T-helper 2 cell treated with Interferon-gamma antibody and Interleukin-4, amounts not matched to agents 5 μg/mL and 100 μg/mL, for 36 hours (primary cell): ENCODE data around the gene NT5C3A.

ENCODE experiments used
- DNase-seq: peaks from one replicate; pipeline ENCODE4 v3.0.0; 2021; ENCODE audit warnings: low spot score
- H3K27ac Mint-ChIP-seq: one replicate; pipeline ENCODE4 v1.8.0; 2021; ENCODE audit warnings: mild to moderate bottlenecking, mixed read lengths
- H3K27me3 Mint-ChIP-seq: one replicate; pipeline ENCODE4 v1.8.0; 2021; ENCODE audit warnings: low read depth, mixed read lengths
- H3K36me3 Mint-ChIP-seq: one replicate; pipeline ENCODE4 v1.8.0; 2021; ENCODE audit warnings: low read depth, mixed read lengths
- H3K4me1 Mint-ChIP-seq: one replicate; pipeline ENCODE4 v1.8.0; 2021; ENCODE audit warnings: low read depth, mixed read lengths
- H3K4me3 Mint-ChIP-seq: one replicate; pipeline ENCODE4 v1.8.0; 2022; ENCODE audit warnings: mild to moderate bottlenecking, moderate library complexity, mixed read lengths
- H3K9me3 Mint-ChIP-seq: one replicate; pipeline ENCODE4 v1.8.0; 2021; ENCODE audit warnings: mixed read lengths

NT5C3A gene

DNA sequence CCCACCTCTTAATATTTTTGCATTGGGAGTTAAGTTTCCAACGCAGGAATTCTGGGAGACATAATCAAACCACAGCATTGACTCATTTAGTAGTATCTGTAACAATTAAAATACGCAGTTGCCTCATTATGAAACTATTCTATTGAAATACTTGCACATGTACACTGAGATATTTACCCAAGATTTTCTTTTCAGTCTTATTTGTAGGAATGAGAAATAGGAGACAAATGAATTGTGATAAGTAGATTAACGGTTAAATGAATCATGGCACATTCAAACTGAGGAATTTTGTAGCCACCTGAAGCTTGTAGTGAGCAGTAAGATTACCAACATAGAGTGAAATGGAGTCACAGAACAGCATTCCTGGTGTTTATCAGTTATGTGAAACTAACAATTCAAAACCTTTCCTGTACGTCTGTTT is 28.5 kb upstream of the NT5C3A start:
- DNase-seq: no peak
- Mint-ChIP-seq H3K4me3 (no peak overlapping the region), H3K4me1 (no peaks in the 10 kb centered on the region), H3K27me3 (no peaks in the 10 kb centered on the region), H3K9me3 (no peaks in the 10 kb centered on the region), H3K36me3 (peaks cover 7% of the 10 kb centered on the region), H3K27ac (no peak overlapping the region)

- Mint-ChIP-seq H3K4me3 (no peak overlapping the region), H3K36me3 (peaks cover 4% of the 10 kb centered on the region), H3K27me3 (no peaks in the 10 kb centered on the region), H3K9me3 (no peaks in the 10 kb centered on the region), H3K4me1 (no peaks in the 10 kb centered on the region), H3K27ac (no peak overlapping the region)
- no peak for DNase-seq
Observed at GRCh38 chr7:33089142-33089541, 26.6 kb upstream of the NT5C3A start.

DNA sequence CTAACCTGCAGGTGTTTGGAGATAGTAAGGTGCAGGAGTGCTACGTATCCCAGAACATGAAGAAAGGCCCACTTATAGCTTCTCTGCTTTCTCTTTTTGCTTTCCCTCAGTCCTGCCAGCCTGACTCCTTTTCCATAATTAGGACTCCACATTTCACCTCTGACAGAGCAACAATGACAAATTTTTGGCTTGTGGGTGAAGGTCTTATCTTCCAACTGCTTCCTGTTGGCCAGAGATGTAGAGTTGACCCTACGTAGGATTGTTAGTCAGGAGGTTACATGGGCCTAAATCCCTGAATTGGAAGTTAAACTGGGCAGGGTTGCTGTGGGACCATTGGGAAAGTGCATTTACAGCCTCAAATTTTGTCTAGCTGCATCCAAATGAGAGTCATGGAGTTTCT is 25.3 kb upstream of the NT5C3A start:
- H3K4me1 Mint-ChIP-seq: no peaks in the 10 kb centered on the region
- no peak overlapping the region for H3K4me3 Mint-ChIP-seq
- H3K36me3 Mint-ChIP-seq: peaks cover 3% of the 10 kb centered on the region
- no peak for DNase-seq
- no peaks in the 10 kb centered on the region for H3K9me3 Mint-ChIP-seq
- no peak overlapping the region for H3K27ac Mint-ChIP-seq
- H3K27me3 Mint-ChIP-seq: peaks cover 2% of the 10 kb centered on the region

DNA sequence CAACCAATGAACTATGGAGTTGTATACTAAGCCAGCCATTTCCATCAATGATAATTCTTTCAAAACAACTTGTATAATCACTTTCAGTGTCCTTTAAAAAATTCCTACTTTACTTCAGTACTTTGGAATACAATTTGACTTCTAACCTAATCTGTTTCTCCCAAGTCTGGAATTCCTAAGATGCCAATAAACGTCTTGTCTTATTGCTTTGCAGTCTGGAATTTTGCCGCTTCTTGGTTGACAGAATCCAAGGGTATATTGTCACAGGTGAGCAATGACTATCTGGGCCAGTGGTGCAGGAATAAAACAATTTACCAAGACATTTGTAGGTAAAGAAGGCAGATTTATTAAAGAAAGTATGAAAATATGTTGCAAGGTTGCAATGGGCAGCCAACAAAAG is 24.8 kb upstream of the NT5C3A start:
- Mint-ChIP-seq H3K4me3 (no peak overlapping the region), H3K36me3 (no peaks in the 10 kb centered on the region), H3K9me3 (no peaks in the 10 kb centered on the region), H3K4me1 (no peaks in the 10 kb centered on the region), H3K27me3 (peaks cover 3% of the 10 kb centered on the region), H3K27ac (no peak overlapping the region)
- no peak for DNase-seq

DNA sequence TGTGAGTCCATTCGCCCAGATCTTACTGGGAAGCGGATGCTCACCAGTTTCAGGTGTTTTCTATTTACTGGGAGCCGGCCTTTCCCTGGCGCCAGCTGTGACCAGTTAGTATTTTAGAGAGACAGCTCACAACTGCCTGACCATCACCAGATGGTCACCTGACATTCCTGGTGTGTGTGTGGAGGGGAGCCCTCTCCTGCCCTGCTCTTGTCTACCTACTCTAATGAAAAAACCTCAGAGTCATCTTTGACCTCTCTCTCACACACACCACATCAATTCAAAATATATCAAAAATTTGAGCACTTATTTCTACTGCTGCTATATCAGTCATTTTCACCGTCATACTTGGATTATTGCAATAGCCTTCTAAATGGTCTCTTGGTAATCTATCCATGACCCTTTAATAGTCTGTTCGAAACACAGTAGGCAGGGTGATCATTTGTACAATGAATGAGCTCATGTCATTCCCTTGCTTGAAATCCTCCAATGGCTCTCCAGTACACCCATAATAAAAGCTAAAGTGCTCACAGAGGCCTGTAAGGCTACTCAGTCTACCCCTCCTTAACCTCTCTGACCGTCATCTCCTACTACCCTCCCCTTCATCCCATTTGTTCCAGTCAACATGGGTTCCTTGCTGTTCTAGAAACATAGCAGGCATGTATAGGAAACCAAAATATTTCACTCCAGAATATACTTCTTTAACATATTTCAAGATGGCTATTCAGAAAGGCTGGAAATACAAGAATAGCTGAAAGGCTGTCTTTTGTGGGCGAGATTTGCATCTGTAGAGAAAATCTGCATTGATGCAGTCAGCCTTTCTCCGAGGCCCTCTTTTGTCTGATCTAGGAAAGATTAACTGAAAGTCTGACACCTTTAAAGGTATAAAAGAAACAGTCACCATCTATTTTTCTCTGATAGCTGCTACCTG is 17.5 kb upstream of the NT5C3A start:
- peaks cover 33% of the 10 kb centered on the region for H3K27me3 Mint-ChIP-seq
- no peak for DNase-seq
- H3K27ac Mint-ChIP-seq: no peak overlapping the region
- no peaks in the 10 kb centered on the region for H3K36me3 Mint-ChIP-seq
- H3K4me3 Mint-ChIP-seq: no peak overlapping the region
- H3K9me3 Mint-ChIP-seq: no peaks in the 10 kb centered on the region
- peaks cover 7% of the 10 kb centered on the region for H3K4me1 Mint-ChIP-seq

DNA sequence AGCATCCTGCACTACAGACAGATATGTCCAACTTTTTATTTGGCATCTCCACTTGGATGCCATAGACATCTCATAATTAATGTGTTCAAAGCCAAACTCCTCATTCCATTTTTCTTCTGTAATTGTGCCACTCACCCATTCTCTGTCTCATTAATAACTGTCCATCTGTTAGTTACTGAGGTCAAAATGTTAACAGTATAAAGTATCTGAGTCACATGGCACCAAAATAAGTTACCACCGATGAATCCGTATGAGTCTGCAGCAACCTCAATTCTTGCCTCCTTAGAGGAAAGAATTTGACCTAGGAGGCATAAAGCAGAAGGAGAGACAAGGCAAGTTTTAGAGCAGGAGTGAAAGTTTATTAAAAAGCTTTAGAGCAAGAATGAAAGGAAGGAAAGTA is 16.5 kb upstream of the NT5C3A start:
- no peak overlapping the region for H3K4me3 Mint-ChIP-seq
- H3K27ac Mint-ChIP-seq: no peak overlapping the region
- H3K27me3 Mint-ChIP-seq: peaks cover 38% of the 10 kb centered on the region
- H3K4me1 Mint-ChIP-seq: peaks cover 7% of the 10 kb centered on the region
- no peak for DNase-seq
- no peaks in the 10 kb centered on the region for H3K36me3 Mint-ChIP-seq
- no peaks in the 10 kb centered on the region for H3K9me3 Mint-ChIP-seq

DNA sequence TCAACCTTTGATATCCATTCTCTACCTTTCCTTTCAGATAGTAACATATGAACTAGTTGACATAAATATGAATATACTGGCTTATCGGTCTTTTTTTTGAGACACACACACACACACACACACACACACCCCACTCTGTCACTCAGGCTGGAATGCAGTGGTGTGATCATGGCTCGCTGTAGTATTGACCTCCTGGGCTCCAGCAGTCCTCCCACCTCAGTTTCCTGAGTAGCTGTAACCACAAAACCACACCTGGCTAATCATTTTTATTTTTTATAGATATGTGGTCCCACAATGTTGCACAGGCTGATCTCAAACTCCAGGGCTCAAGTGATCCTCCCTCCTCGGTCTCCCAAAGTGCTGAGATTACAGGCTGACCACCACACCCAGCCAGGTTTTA is 14.2 kb upstream of the NT5C3A start:
- Mint-ChIP-seq H3K4me3 (no peak overlapping the region), H3K9me3 (peaks cover 5% of the 10 kb centered on the region), H3K27me3 (peaks cover 44% of the 10 kb centered on the region), H3K4me1 (peaks cover 7% of the 10 kb centered on the region), H3K36me3 (no peaks in the 10 kb centered on the region), H3K27ac (no peak overlapping the region)
- DNase-seq: no peak

- Mint-ChIP-seq H3K9me3 (peaks cover 11% of the 10 kb centered on the region), H3K27me3 (peaks cover 44% of the 10 kb centered on the region), H3K36me3 (no peaks in the 10 kb centered on the region), H3K4me1 (peaks cover 7% of the 10 kb centered on the region), H3K4me3 (no peak overlapping the region), H3K27ac (no peak overlapping the region)
- DNase-seq: no peak
Observed at GRCh38 chr7:33075818-33076518, 13.4 kb upstream of the NT5C3A start.

- Mint-ChIP-seq H3K27ac (no peak overlapping the region), H3K4me3 (no peak overlapping the region), H3K4me1 (peaks cover 7% of the 10 kb centered on the region), H3K36me3 (no peaks in the 10 kb centered on the region), H3K27me3 (peaks cover 27% of the 10 kb centered on the region), H3K9me3 (peaks cover 23% of the 10 kb centered on the region)
- DNase-seq: no peak
Observed at GRCh38 chr7:33073243-33073642, 10.7 kb upstream of the NT5C3A start.

DNA sequence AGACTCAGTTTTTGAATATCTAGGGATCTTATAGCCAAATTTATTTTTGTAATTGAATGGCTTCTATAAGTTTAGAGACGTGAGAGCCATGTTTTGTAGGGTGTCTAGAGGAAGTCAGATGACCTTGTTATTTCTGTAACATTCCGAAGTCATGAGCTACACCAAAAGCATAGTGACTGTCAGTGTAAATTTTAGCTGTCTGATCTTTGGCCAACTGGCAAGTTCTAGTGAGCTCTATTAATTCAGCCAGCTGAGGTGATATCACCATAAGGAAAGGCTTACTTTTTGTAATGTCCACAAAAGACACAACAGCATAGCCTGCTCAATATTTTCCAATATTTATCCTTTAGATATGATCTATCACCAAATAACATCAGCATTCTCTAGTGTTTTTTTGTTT is 9.9 kb upstream of the NT5C3A start:
- no peaks in the 10 kb centered on the region for H3K36me3 Mint-ChIP-seq
- H3K4me1 Mint-ChIP-seq: peaks cover 5% of the 10 kb centered on the region
- H3K9me3 Mint-ChIP-seq: peaks cover 23% of the 10 kb centered on the region
- no peak for DNase-seq
- peaks cover 27% of the 10 kb centered on the region for H3K27me3 Mint-ChIP-seq
- H3K27ac Mint-ChIP-seq: no peak overlapping the region
- H3K4me3 Mint-ChIP-seq: no peak overlapping the region

GRCh38 chr7:33070831-33071230 is 8.3 kb upstream of the NT5C3A start:
- H3K9me3 Mint-ChIP-seq: peaks cover 34% of the 10 kb centered on the region
- H3K4me3 Mint-ChIP-seq: no peak overlapping the region
- H3K4me1 Mint-ChIP-seq: no peaks in the 10 kb centered on the region
- peaks cover 29% of the 10 kb centered on the region for H3K27me3 Mint-ChIP-seq
- no peak overlapping the region for H3K27ac Mint-ChIP-seq
- no peaks in the 10 kb centered on the region for H3K36me3 Mint-ChIP-seq
- DNase-seq: no peak

DNA sequence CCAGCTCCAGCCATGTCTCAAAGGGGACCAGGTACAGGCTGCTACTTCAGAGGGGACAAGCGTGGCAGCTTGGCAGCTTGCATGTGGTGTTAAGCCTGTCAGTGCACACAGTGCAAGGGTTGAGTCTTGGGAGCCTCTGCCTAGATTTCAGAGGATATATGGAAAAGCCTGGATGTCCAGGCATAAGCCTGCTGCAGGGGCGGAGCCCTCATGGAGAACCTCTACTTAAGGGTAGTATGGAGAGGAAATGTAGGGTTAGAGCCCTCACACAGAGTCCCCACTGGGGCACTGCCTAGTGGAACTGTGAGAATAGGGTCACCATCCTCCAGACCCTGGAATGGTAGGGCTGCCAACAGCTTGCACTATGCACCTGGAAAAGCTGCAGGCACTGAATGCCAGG is 7.7 kb upstream of the NT5C3A start:
- Mint-ChIP-seq H3K27ac (no peak overlapping the region), H3K4me3 (no peak overlapping the region), H3K4me1 (no peaks in the 10 kb centered on the region), H3K27me3 (peaks cover 29% of the 10 kb centered on the region), H3K9me3 (peaks cover 36% of the 10 kb centered on the region), H3K36me3 (no peaks in the 10 kb centered on the region)
- no peak for DNase-seq

GRCh38 chr7:33067921-33068320 is 5.3 kb upstream of the NT5C3A start:
- peaks cover 46% of the 10 kb centered on the region for H3K9me3 Mint-ChIP-seq

DNA sequence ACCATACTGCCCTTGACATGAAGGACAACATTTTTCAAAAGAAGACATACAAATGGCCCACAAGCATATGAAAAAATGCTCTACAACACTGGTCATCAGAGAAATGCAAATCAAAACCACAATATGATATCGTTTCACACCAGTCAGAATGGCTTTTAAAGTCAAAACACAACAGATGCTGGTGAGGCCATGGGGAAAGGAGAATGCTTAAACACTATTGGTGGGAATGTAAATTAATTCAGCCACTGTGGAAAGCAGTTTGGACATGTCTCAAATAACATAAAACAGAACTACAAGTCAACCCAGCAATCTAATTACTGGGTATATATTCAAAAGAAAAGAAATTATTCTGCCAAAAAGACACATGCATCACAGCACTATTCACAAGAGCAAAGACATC is 4.2 kb upstream of the NT5C3A start:
- H3K9me3 Mint-ChIP-seq: peaks cover 41% of the 10 kb centered on the region
- no peak for DNase-seq
- H3K27ac Mint-ChIP-seq: no peak overlapping the region
- H3K27me3 Mint-ChIP-seq: peaks cover 12% of the 10 kb centered on the region
- no peak overlapping the region for H3K4me3 Mint-ChIP-seq
- peaks cover 10% of the 10 kb centered on the region for H3K4me1 Mint-ChIP-seq
- H3K36me3 Mint-ChIP-seq: peaks cover 3% of the 10 kb centered on the region

More at GRCh38 chr7:33067921-33068320, 5.3 kb upstream of the NT5C3A start:
- DNase-seq: no peak
- H3K27ac Mint-ChIP-seq: no peak overlapping the region
- H3K36me3 Mint-ChIP-seq: peaks cover 3% of the 10 kb centered on the region
- peaks cover 10% of the 10 kb centered on the region for H3K4me1 Mint-ChIP-seq
- no peak overlapping the region for H3K4me3 Mint-ChIP-seq
- peaks cover 14% of the 10 kb centered on the region for H3K27me3 Mint-ChIP-seq
